Neural progenitor cell (in vitro differentiated cells): ENCODE data around the gene ICAM3. TPM values are rescaled to one million over a fixed set of nuclear protein-coding genes. Genes with fewer than 3 reads are reported as not detected.

Experiments used
- DNase-seq: peaks from one replicate; pipeline ENCODE4 v3.0.0-alpha.2; 2016; ENCODE audit warnings: low spot score
- H2AFZ ChIP-seq: fragments of 200-600 bp; sonication (generic); replicated peaks from 2 replicates; pipeline ENCODE4 v1.6.1; 2016; ENCODE audit warnings: antibody characterized with exemption
- H3F3A ChIP-seq: fragments of 200-600 bp; sonication (generic); 2 replicates; pipeline ENCODE4 v1.6.1; 2016; ENCODE audit warnings: antibody characterized with exemption, low read depth
- H3K27ac ChIP-seq: fragments of 200-600 bp; sonication (generic); 2 replicates; pipeline ENCODE4 v1.5.1; 2016; ENCODE audit warnings: mild to moderate bottlenecking
- H3K27me3 ChIP-seq: fragments of 200-600 bp; sonication (generic); 2 replicates; pipeline ENCODE4 v1.6.1; 2016; ENCODE audit warnings: mild to moderate bottlenecking, moderate library complexity
- H3K36me3 ChIP-seq: fragments of 200-600 bp; sonication (generic); 2 replicates; pipeline ENCODE4 v1.5.1; 2016
- H3K4me1 ChIP-seq: fragments of 200-600 bp; sonication (generic); 2 replicates; pipeline ENCODE4 v1.6.1; 2016; ENCODE audit warnings: mixed run types
- H3K4me2 ChIP-seq: fragments of 200-600 bp; sonication (generic); 2 replicates; pipeline ENCODE4 v1.6.1; 2016
- H3K4me3 ChIP-seq: fragments of 200-600 bp; sonication (generic); 2 replicates; pipeline ENCODE4 v1.5.1; 2016
- H3K79me2 ChIP-seq: fragments of 200-600 bp; sonication (generic); 2 replicates; pipeline ENCODE4 v1.6.1; 2016; ENCODE audit warnings: low read depth
- H3K9ac ChIP-seq: fragments of 200-600 bp; sonication (generic); 2 replicates; pipeline ENCODE4 v1.6.1; 2016
- H3K9me3 ChIP-seq: fragments of 200-600 bp; sonication (generic); 2 replicates; pipeline ENCODE4 v1.5.1; 2016; ENCODE audit warnings: low read depth
- H4K20me1 ChIP-seq: fragments of 200-600 bp; sonication (generic); 2 replicates; pipeline ENCODE4 v1.6.1; 2016; ENCODE audit warnings: low read depth
- H3K27ac Mint-ChIP-seq: 3 replicates; pipeline ENCODE4 v1.8.0; 2021; ENCODE audit warnings: mixed read lengths
- H3K27me3 Mint-ChIP-seq: 2 replicates; pipeline ENCODE4 v1.8.0; 2022; ENCODE audit warnings: low read depth, mild to moderate bottlenecking, inconsistent platforms, moderate library complexity, mixed read lengths; ENCODE audit not compliant: insufficient read depth
- H3K36me3 Mint-ChIP-seq: 3 replicates; pipeline ENCODE4 v1.8.0; 2021; ENCODE audit warnings: mixed read lengths
- H3K4me1 Mint-ChIP-seq: 3 replicates; pipeline ENCODE4 v1.8.0; 2021; ENCODE audit warnings: mixed read lengths
- H3K4me3 Mint-ChIP-seq: 3 replicates; pipeline ENCODE4 v1.8.0; 2021; ENCODE audit warnings: mild to moderate bottlenecking, moderate library complexity, mixed read lengths
- H3K9me3 Mint-ChIP-seq: 3 replicates; pipeline ENCODE4 v1.8.0; 2020; ENCODE audit warnings: mixed read lengths
- EZH2 ChIP-seq: fragments of 200-600 bp; sonication (generic); IDR thresholded peaks from 2 replicates; pipeline ENCODE4 v1.6.1; 2017; ENCODE audit warnings: antibody characterized with exemption, mild to moderate bottlenecking, moderate library complexity
- EZH2phosphoT487 ChIP-seq: fragments of 200-600 bp; sonication (generic); IDR thresholded peaks from 2 replicates; pipeline ENCODE4 v1.6.1; 2017; ENCODE audit warnings: antibody characterized with exemption
- total RNA-seq: library from RNA; depleted of rRNA; stranded (reverse); fragments of >200 nt; gene quantifications from 2 replicates; pipeline ENCODE4 v1.2.3, GENCODE V29; 2015; ENCODE audit warnings: low replicate concordance
- TF ChIP-seq, protein P1 (sequence below): fragments of 200-600 bp; sonication (generic); IDR thresholded peaks from 2 replicates; pipeline ENCODE4 v1.5.1; 2017; ENCODE audit warnings: antibody characterized with exemption, mild to moderate bottlenecking

ICAM3 gene
- total RNA-seq, 1 donor from 2014 or later, result 1.3 TPM

DNA sequence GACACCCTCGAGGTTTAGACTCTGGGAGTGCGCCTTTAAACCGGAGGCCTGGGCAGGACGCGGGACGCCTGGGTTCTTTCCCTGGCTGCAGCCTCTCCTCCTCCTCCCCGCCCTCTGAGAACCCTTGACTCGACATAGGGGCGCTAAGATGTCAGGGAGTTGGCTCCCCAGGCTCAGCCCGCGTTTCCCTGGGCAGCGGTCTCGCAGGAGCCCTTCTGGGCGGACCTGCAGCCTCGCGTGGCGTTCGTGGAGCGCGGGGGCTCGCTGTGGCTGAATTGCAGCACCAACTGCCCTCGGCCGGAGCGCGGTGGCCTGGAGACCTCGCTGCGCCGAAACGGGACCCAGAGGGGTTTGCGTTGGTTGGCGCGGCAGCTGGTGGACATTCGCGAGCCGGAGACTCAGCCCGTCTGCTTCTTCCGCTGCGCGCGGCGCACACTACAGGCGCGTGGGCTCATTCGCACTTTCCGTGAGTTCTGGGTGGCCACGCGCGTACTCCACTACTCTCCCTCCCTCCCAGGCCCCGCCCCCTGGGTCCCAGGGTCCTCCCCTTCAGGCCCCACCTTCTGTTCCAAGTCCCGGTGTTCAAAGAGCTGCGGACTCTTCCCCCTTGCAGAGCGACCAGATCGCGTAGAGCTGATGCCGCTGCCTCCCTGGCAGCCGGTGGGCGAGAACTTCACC, 48.4 kb downstream of the ICAM3 start:
- Histone ChIP-seq H2AFZ (peak overlapping the region; percentile 68), H3K27ac (no peak overlapping the region), H3K27me3 (peaks cover 100% of the 10 kb centered on the region), H3K36me3 (no peaks in the 10 kb centered on the region), H3K79me2 (no peaks in the 10 kb centered on the region), H3K9ac (no peak overlapping the region), H3K4me1 (peaks cover 14% of the 10 kb centered on the region), H3K4me2 (peak overlapping the region; percentile 75), H3K4me3 (peak overlapping the region; percentile 39), H3K9me3 (no peaks in the 10 kb centered on the region), H4K20me1 (peaks cover 69% of the 10 kb centered on the region), H3F3A (peaks cover 76% of the 10 kb centered on the region)
- TF ChIP-seq EZH2phosphoT487, result peak; percentile 88
- TF ChIP-seq, protein P1, sequence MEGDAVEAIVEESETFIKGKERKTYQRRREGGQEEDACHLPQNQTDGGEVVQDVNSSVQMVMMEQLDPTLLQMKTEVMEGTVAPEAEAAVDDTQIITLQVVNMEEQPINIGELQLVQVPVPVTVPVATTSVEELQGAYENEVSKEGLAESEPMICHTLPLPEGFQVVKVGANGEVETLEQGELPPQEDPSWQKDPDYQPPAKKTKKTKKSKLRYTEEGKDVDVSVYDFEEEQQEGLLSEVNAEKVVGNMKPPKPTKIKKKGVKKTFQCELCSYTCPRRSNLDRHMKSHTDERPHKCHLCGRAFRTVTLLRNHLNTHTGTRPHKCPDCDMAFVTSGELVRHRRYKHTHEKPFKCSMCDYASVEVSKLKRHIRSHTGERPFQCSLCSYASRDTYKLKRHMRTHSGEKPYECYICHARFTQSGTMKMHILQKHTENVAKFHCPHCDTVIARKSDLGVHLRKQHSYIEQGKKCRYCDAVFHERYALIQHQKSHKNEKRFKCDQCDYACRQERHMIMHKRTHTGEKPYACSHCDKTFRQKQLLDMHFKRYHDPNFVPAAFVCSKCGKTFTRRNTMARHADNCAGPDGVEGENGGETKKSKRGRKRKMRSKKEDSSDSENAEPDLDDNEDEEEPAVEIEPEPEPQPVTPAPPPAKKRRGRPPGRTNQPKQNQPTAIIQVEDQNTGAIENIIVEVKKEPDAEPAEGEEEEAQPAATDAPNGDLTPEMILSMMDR, result no peak
- TF ChIP-seq EZH2, result peak; percentile 82
- Mint-ChIP-seq H3K4me1 (peaks cover 30% of the 10 kb centered on the region), H3K4me3 (peak overlapping the region; percentile 83), H3K9me3 (peaks cover 3% of the 10 kb centered on the region), H3K36me3 (no peaks in the 10 kb centered on the region), H3K27ac (no peak overlapping the region), H3K27me3 (peaks cover 90% of the 10 kb centered on the region)
- DNase-seq, result peak; percentile 65

DNA sequence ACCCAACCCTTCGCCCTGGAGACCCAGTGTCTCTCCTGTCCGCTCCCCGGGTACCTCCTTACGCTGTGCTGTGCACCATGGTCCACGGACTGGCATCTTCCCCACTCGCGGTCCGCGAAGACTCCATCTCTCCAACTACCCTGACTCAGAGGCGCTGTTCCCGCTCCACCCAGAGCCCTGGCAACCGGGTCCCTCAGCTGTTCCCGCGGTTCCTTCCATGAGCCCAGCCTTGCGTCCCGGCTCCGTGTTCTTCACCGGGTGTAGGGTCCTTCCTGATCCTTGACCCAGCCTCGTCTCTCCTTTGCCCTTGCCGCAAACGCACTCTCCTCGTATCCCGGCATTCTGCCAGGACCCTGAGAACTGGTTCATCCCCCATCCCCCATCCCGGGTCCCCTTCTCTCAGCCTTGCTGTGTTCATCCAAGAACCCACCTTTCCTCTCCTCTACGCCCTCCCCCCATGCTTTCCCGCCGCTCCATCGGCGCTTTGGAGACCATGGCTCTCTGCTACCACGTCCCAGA, 49.0 kb downstream of the ICAM3 start:
- TF ChIP-seq EZH2phosphoT487 (peak; percentile 16), EZH2 (peak; percentile 76)
- TF ChIP-seq, protein P1, result no peak
- peaks cover 73% of the 10 kb centered on the region for H3F3A ChIP-seq
- H3K9ac ChIP-seq, result no peak overlapping the region
- H3K36me3 Mint-ChIP-seq, result no peaks in the 10 kb centered on the region
- H2AFZ ChIP-seq, result no peak overlapping the region
- no peak overlapping the region for H3K27ac ChIP-seq
- peak overlapping the region; percentile 39 for H3K4me3 ChIP-seq
- no peaks in the 10 kb centered on the region for H3K9me3 ChIP-seq
- peak overlapping the region; percentile 75 for H3K4me2 ChIP-seq
- H3K27me3 ChIP-seq, result peaks cover 100% of the 10 kb centered on the region
- peak; percentile 40 for DNase-seq
- H3K27me3 Mint-ChIP-seq, result peaks cover 90% of the 10 kb centered on the region
- no peaks in the 10 kb centered on the region for H3K36me3 ChIP-seq
- peaks cover 63% of the 10 kb centered on the region for H4K20me1 ChIP-seq
- peaks cover 14% of the 10 kb centered on the region for H3K4me1 ChIP-seq
- H3K79me2 ChIP-seq, result no peaks in the 10 kb centered on the region
- peaks cover 24% of the 10 kb centered on the region for H3K4me1 Mint-ChIP-seq
- no peak overlapping the region for H3K27ac Mint-ChIP-seq
- peak overlapping the region; percentile 83 for H3K4me3 Mint-ChIP-seq
- H3K9me3 Mint-ChIP-seq, result peaks cover 3% of the 10 kb centered on the region

DNA sequence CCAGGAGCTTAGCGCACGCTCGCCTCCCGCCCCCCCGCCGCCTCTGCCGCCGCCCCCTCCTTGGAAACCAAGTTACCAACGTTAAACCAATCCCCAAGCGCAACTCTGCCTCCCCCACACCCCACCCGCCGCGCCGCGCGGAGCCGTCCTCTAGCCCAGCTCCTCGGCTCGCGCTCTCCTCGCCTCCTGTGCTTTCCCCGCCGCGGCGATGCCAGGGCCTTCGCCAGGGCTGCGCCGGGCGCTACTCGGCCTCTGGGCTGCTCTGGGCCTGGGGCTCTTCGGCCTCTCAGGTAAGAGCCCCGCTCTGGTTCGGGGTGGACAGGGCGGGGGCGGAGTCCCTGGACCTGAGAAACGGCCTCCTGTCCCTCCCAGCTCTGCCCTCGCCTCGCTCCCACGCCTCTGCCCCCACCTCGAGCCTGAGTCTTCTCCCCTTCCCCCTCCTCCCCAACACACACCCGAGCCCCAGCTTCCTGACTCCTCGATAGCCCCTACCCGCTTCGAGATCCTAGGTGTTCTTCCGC, 49.5 kb downstream of the ICAM3 start, which contains the start of gene ICAM5:
Gene ICAM5 (plus strand): TSS at position 117 of the 521 bp plus-strand sequence. CDS start 92 bp downstream, at position 209.
- peaks cover 3% of the 10 kb centered on the region for H3K9me3 Mint-ChIP-seq
- TF ChIP-seq, protein P1, result no peak
- no peak for TF ChIP-seq EZH2
- TF ChIP-seq EZH2phosphoT487, result no peak
- no peak within 1 kb of the TSS for H3K9ac ChIP-seq
- H3K4me3 ChIP-seq, result peak within 1 kb of the TSS; percentile 39
- no peaks in the 10 kb centered on the region for H3K36me3 ChIP-seq
- H3K4me2 ChIP-seq, result peak within 1 kb of the TSS; percentile 75
- no peak within 1 kb of the TSS for H3K27ac ChIP-seq
- peaks cover 24% of the 10 kb centered on the region for H3K4me1 Mint-ChIP-seq
- no peaks in the 10 kb centered on the region for H3K36me3 Mint-ChIP-seq
- H3K4me1 ChIP-seq, result peaks cover 14% of the 10 kb centered on the region
- peaks cover 58% of the 10 kb centered on the region for H4K20me1 ChIP-seq
- H2AFZ ChIP-seq, result no peak within 1 kb of the TSS
- DNase-seq, result no peak
- peaks cover 100% of the 10 kb centered on the region for H3K27me3 ChIP-seq
- peaks cover 69% of the 10 kb centered on the region for H3F3A ChIP-seq
- H3K27ac Mint-ChIP-seq, result no peak within 1 kb of the TSS
- H3K79me2 ChIP-seq, result no peaks in the 10 kb centered on the region
- peak within 1 kb of the TSS; percentile 83 for H3K4me3 Mint-ChIP-seq
- H3K27me3 Mint-ChIP-seq, result peaks cover 90% of the 10 kb centered on the region
- H3K9me3 ChIP-seq, result no peaks in the 10 kb centered on the region
